ENCODE data around the gene SEPTIN10.

GRCh38 chr2:109601783-109602182 lies 12.0 kb downstream of the SEPTIN10 start:
- TF ChIP-seq CTCF (IDR thresholded peaks at IDR 0.05) (no peak), ZFX (IDR thresholded peaks at IDR 0.05; ENCODE audit: borderline replicate concordance) (no peak)

Measured in 22Rv1 (cell line).